ENCODE results near the gene KDM4C. TPM values are rescaled to one million over a fixed set of nuclear protein-coding genes. Genes with fewer than 3 reads are reported as not detected.

KDM4C gene
- total RNA-seq, 2 experiments from 2014 or later, result 51.5 to 60.3 TPM

DNA sequence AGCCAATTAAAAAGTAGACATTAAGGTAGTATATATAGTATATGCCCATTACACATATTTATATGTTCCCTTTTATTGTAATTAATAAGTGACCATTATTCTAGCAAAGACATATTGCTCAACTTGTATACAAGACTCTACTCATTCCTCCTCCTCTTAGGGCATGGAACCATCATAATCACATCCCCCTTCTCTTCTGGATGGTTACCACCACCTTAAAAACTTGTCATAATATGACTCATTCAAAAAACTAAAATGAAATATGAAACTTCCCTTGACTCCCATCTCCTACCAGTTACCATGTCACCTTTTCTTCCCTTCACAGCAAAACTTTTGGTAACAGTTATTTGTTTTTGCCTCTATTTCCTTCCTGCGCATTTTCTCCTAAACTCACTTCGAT, 438.7 kb downstream of the KDM4C start:
- H3K4me2 ChIP-seq (ENCODE audit: low read length), result no peak overlapping the region
- no peaks in the 10 kb centered on the region for H3K9me3 ChIP-seq (ENCODE audit: low read length)
- no peak overlapping the region for H3K27ac ChIP-seq (ENCODE audit: low read depth, low read length, poor library complexity, severe bottlenecking)
- DNase-seq (ENCODE audit: low spot score), result no peak
- no peaks in the 10 kb centered on the region for H3K9me2 ChIP-seq (ENCODE audit: insufficient read depth, low read length)
- no peak overlapping the region for H2AFZ ChIP-seq (ENCODE audit: low read length)
- H4K20me1 ChIP-seq (ENCODE audit: insufficient read depth, low read length), result no peaks in the 10 kb centered on the region
- no peaks in the 10 kb centered on the region for H3K36me3 ChIP-seq (ENCODE audit: insufficient read depth, low read length)
- H3K4me1 ChIP-seq (ENCODE audit: insufficient read depth, low read length, poor library complexity, severe bottlenecking), result no peaks in the 10 kb centered on the region
- no peaks in the 10 kb centered on the region for H3K79me2 ChIP-seq (ENCODE audit: insufficient read depth, low read depth, low read length)
- no peak for TF ChIP-seq EZH2phosphoT487 (IDR thresholded peaks at IDR 0.05; ENCODE audit: borderline replicate concordance, low read depth, low read length)
- no peak for TF ChIP-seq CTCF (conservative IDR thresholded peaks at IDR 0.05; ENCODE audit: low read length)
- ChIA-PET POLR2A (no interaction called here), CTCF (ENCODE audit: unreplicated experiment) (no interaction called here)
- no peak overlapping the region for H3K4me3 ChIP-seq (ENCODE audit: low read depth, low read length, poor library complexity, severe bottlenecking)
- intact Hi-C loops (cut with micrococcal nuclease; ENCODE audit: unreplicated experiment), result no loop called here
- BruUV-seq (replicated peaks), result no TSS peak

- H2AFZ ChIP-seq (ENCODE audit: low read length), result no peak overlapping the region
- no peak for DNase-seq (ENCODE audit: low spot score)
- H4K20me1 ChIP-seq (ENCODE audit: insufficient read depth, low read length), result no peaks in the 10 kb centered on the region
- TF ChIP-seq CTCF (conservative IDR thresholded peaks at IDR 0.05; ENCODE audit: low read length) (no peak), EZH2phosphoT487 (IDR thresholded peaks at IDR 0.05; ENCODE audit: borderline replicate concordance, low read depth, low read length) (no peak)
- no peak overlapping the region for H3K4me2 ChIP-seq (ENCODE audit: low read length)
- no peaks in the 10 kb centered on the region for H3K36me3 ChIP-seq (ENCODE audit: insufficient read depth, low read length)
- H3K4me1 ChIP-seq (ENCODE audit: insufficient read depth, low read length, poor library complexity, severe bottlenecking), result no peaks in the 10 kb centered on the region
- no TSS peak for BruUV-seq (replicated peaks)
- no peaks in the 10 kb centered on the region for H3K9me3 ChIP-seq (ENCODE audit: low read length)
- intact Hi-C loops (cut with micrococcal nuclease; ENCODE audit: unreplicated experiment), result loop anchor here (10.0 kb wide), 1 partner anchor 906 kb away; no protein-coding TSS in a partner anchor
- no peak overlapping the region for H3K4me3 ChIP-seq (ENCODE audit: low read depth, low read length, poor library complexity, severe bottlenecking)
- no peak overlapping the region for H3K27ac ChIP-seq (ENCODE audit: low read depth, low read length, poor library complexity, severe bottlenecking)
- POLR2A ChIA-PET, result interaction anchor here (1.0 kb wide), 1 partner anchor 9 kb away, joined by 5 read pairs; no protein-coding TSS in a partner anchor
- CTCF ChIA-PET (ENCODE audit: unreplicated experiment), result interaction anchor here (0.5 kb wide), 1 partner anchor 146 kb away, joined by 4 read pairs; no protein-coding TSS in a partner anchor
- no peaks in the 10 kb centered on the region for H3K9me2 ChIP-seq (ENCODE audit: insufficient read depth, low read length)
- no peaks in the 10 kb centered on the region for H3K79me2 ChIP-seq (ENCODE audit: insufficient read depth, low read depth, low read length)
Measured at GRCh38 chr9:7201196-7201595, 443.4 kb downstream of the KDM4C start.

- TF ChIP-seq CTCF (conservative IDR thresholded peaks at IDR 0.05; ENCODE audit: low read length), result no peak
- TF ChIP-seq EZH2phosphoT487 (IDR thresholded peaks at IDR 0.05; ENCODE audit: borderline replicate concordance, low read depth, low read length), result no peak
- Histone ChIP-seq H3K36me3 (ENCODE audit: insufficient read depth, low read length) (no peaks in the 10 kb centered on the region), H3K4me2 (ENCODE audit: low read length) (no peak overlapping the region), H3K79me2 (ENCODE audit: insufficient read depth, low read depth, low read length) (no peaks in the 10 kb centered on the region), H3K4me1 (ENCODE audit: insufficient read depth, low read length, poor library complexity, severe bottlenecking) (no peaks in the 10 kb centered on the region), H4K20me1 (ENCODE audit: insufficient read depth, low read length) (no peaks in the 10 kb centered on the region), H3K9me2 (ENCODE audit: insufficient read depth, low read length) (no peaks in the 10 kb centered on the region), H2AFZ (ENCODE audit: low read length) (no peak overlapping the region), H3K9me3 (ENCODE audit: low read length) (no peaks in the 10 kb centered on the region), H3K4me3 (ENCODE audit: low read depth, low read length, poor library complexity, severe bottlenecking) (no peak overlapping the region), H3K27ac (ENCODE audit: low read depth, low read length, poor library complexity, severe bottlenecking) (no peak overlapping the region)
- BruUV-seq (replicated peaks), result no TSS peak
- ChIA-PET POLR2A (no interaction called here), CTCF (ENCODE audit: unreplicated experiment) (interaction anchor here (0.5 kb wide), 1 partner anchor 24 kb away, joined by 3 read pairs; no protein-coding TSS in a partner anchor)
- DNase-seq (ENCODE audit: low spot score), result no peak
- intact Hi-C loops (cut with micrococcal nuclease; ENCODE audit: unreplicated experiment), result loop anchor here (10.0 kb wide), 1 partner anchor 911 kb away; no protein-coding TSS in a partner anchor
Measured at GRCh38 chr9:7205806-7206205, 448.0 kb downstream of the KDM4C start.
